GM12874 (cell line): ENCODE results near the gene TNFRSF18.

Source experiments
- CTCF ChIP-seq: IDR thresholded peaks from 2 replicates; pipeline ENCODE4 v1.5.1; 2011; ENCODE audit warnings: low read depth, mild to moderate bottlenecking, control low read depth, low read length, moderate library complexity; ENCODE audit not compliant: insufficient read depth

Gene TNFRSF18

GRCh38 chr1:1243266-1243660, 36.9 kb upstream of the TNFRSF18 start:
- no peak for TF ChIP-seq CTCF

GRCh38 chr1:1242461-1243265, 36.3 kb upstream of the TNFRSF18 start:
- TF ChIP-seq CTCF = no peak

- TF ChIP-seq CTCF = no peak
Measured at GRCh38 chr1:1241588-1242219, 35.3 kb upstream of the TNFRSF18 start.

GRCh38 chr1:1240822-1241587, 34.6 kb upstream of the TNFRSF18 start:
- TF ChIP-seq CTCF = no peak

GRCh38 chr1:1240348-1240732, 33.9 kb upstream of the TNFRSF18 start:
- no peak for TF ChIP-seq CTCF

GRCh38 chr1:1239614-1240347, 33.4 kb upstream of the TNFRSF18 start:
- no peak for TF ChIP-seq CTCF

GRCh38 chr1:1239227-1239613, 32.8 kb upstream of the TNFRSF18 start:
- no peak for TF ChIP-seq CTCF
